ENCODE measurements around the gene ZNF418.

GRCh38 chr19:57886046-57886445, 49.2 kb downstream of the ZNF418 start:
- TF ChIP-seq CTCF (IDR thresholded peaks at IDR 0.05; ENCODE audit: poor library complexity), result no peak
- TF ChIP-seq EZH2 (IDR thresholded peaks at IDR 0.05; ENCODE audit: borderline replicate concordance), result no peak
- TF ChIP-seq EZH2phosphoT487 (IDR thresholded peaks at IDR 0.05; ENCODE audit: low read depth, severe bottlenecking, unreplicated experiment), result no peak
